Liver (tissue), 9 donors: ENCODE measurements around the gene STUM. TPM values are rescaled to one million over a fixed set of nuclear protein-coding genes. Genes with fewer than 3 reads are reported as not detected.

Experiments used
- DNase-seq: peaks from one replicate; pipeline ENCODE4 v3.0.0-alpha.2; 2017; ENCODE audit warnings: low spot score
- H3K27ac ChIP-seq, 2 donors: one replicate each; pipeline ENCODE4 v1.7.0; 2013; ENCODE audit warnings: inconsistent platforms in 2 of 2, low read length in 2 of 2, control low read depth in 1 of 2, low read depth in 1 of 2, mild to moderate bottlenecking in 1 of 2
- H3K27me3 ChIP-seq, 4 donors: one replicate each; pipeline versions ENCODE4 v1.6.1 to v1.7.0; 2013; ENCODE audit warnings: low read length in 3 of 4, inconsistent platforms in 1 of 4, mild to moderate bottlenecking in 1 of 4, moderate library complexity in 1 of 4; ENCODE audit not compliant: control insufficient read depth in 4 of 4, insufficient read depth in 4 of 4
- H3K36me3 ChIP-seq, 4 donors: one replicate each; pipeline versions ENCODE4 v1.6.1 to v1.7.0; 2013; ENCODE audit warnings: low read length in 3 of 4, mild to moderate bottlenecking in 3 of 4, low read depth in 1 of 4, moderate library complexity in 1 of 4; ENCODE audit not compliant: control insufficient read depth in 4 of 4, insufficient read depth in 3 of 4
- H3K4me1 ChIP-seq, 4 donors: one replicate each; pipeline versions ENCODE4 v1.6.1 to v1.7.0; 2013; ENCODE audit warnings: low read length in 3 of 4, mild to moderate bottlenecking in 3 of 4, moderate library complexity in 1 of 4; ENCODE audit not compliant: control insufficient read depth in 4 of 4, insufficient read depth in 4 of 4
- H3K4me3 ChIP-seq, 3 donors: one replicate each; pipeline versions ENCODE4 v1.6.1 to v1.7.0; 2013; ENCODE audit warnings: low read length in 3 of 3, control low read depth in 1 of 3, low read depth in 1 of 3, mild to moderate bottlenecking in 1 of 3
- H3K9ac ChIP-seq, 2 donors: one replicate each; pipeline ENCODE4 v1.7.0; 2013; ENCODE audit warnings: low read length in 2 of 2, mild to moderate bottlenecking in 2 of 2, moderate library complexity in 2 of 2, control low read depth in 1 of 2, low read depth in 1 of 2
- H3K9me3 ChIP-seq, 4 donors: one replicate each; pipeline versions ENCODE4 v1.6.1 to v1.7.0; 2013; ENCODE audit warnings: low read length in 3 of 4; ENCODE audit not compliant: control insufficient read depth in 4 of 4
- ATF3 ChIP-seq: IDR thresholded peaks from 2 replicates; pipeline ENCODE4 v1.6.1; 2016; ENCODE audit warnings: antibody characterized with exemption
- CTCF ChIP-seq: fragments of 150-350 bp; IDR thresholded peaks from 2 replicates; pipeline ENCODE4 v1.5.1; 2017; ENCODE audit warnings: improper control_type of control experiment, low read depth, low read length; ENCODE audit not compliant: missing input control
- EGR1 ChIP-seq, 2 donors: IDR thresholded peaks; 2 replicates each; pipeline ENCODE4 v1.6.1; 2016 to 2018; ENCODE audit warnings: antibody characterized with exemption in 2 of 2, low read depth in 2 of 2
- FOXA2 ChIP-seq: IDR thresholded peaks from 2 replicates; pipeline ENCODE4 v1.6.1; 2016; ENCODE audit warnings: antibody characterized with exemption
- GABPA ChIP-seq, 2 donors: IDR thresholded peaks in 1 of 2; conservative IDR thresholded peaks in 1 of 2; 2 replicates each; pipeline ENCODE4 v1.6.1; 2016; ENCODE audit warnings: antibody characterized with exemption in 2 of 2, mild to moderate bottlenecking in 1 of 2, moderate library complexity in 1 of 2
- HNF4A ChIP-seq, 2 donors: conservative IDR thresholded peaks; 2 replicates each; pipeline ENCODE4 v1.6.1; 2016; ENCODE audit warnings: antibody characterized with exemption in 2 of 2, mild to moderate bottlenecking in 2 of 2
- HNF4G ChIP-seq: IDR thresholded peaks from 2 replicates; pipeline ENCODE4 v1.6.1; 2016; ENCODE audit warnings: antibody characterized with exemption
- NR2F2 ChIP-seq: IDR thresholded peaks from 2 replicates; pipeline ENCODE4 v1.6.1; 2016; ENCODE audit warnings: antibody characterized with exemption
- RAD21 ChIP-seq, 2 donors: IDR thresholded peaks; 2 replicates each; pipeline ENCODE4 v1.6.1; 2016; ENCODE audit warnings: antibody characterized with exemption in 2 of 2, mild to moderate bottlenecking in 2 of 2
- SP1 ChIP-seq: IDR thresholded peaks from 2 replicates; pipeline ENCODE4 v1.6.1; 2018; ENCODE audit warnings: antibody characterized with exemption, mild to moderate bottlenecking
- YY1 ChIP-seq: IDR thresholded peaks from 2 replicates; pipeline ENCODE4 v1.6.1; 2016; ENCODE audit warnings: antibody characterized with exemption, mild to moderate bottlenecking
- ZBTB33 ChIP-seq: IDR thresholded peaks from 2 replicates; pipeline ENCODE4 v1.6.1; 2016; ENCODE audit warnings: antibody characterized with exemption
- WGBS: extraction: QIAGEN DNeasy Blood & Tissue Kit; methylation state at CpG from one replicate; pipeline ENCODE4 v1.1.7; 2013; 5-methylcytosine and 5-hydroxymethylcytosine counted together
- polyA plus RNA-seq, 2 donors: library from polyadenylated mRNA; stranded (reverse) in 1 of 2; unstranded in 1 of 2; fragments of 200-250 nt in 1 of 2; fragments of >200 nt in 1 of 2; fragmentation: Nextera tagmentation in 1 of 2; extraction: Ambion mirVana in 1 of 2; gene quantifications; one replicate each; pipeline versions ENCODE4 v1.2.1 to v1.2.3, GENCODE V29; 2013 to 2015
- total RNA-seq, 2 donors: library from RNA; depleted of rRNA; stranded (reverse); fragments of >200 nt; gene quantifications; one replicate each; pipeline ENCODE4 v1.2.3, GENCODE V29; 2014
- TF ChIP-seq, protein P1 (sequence below): IDR thresholded peaks from 2 replicates; pipeline ENCODE4 v1.6.1; 2016; ENCODE audit warnings: antibody characterized with exemption, mild to moderate bottlenecking
- TF ChIP-seq, protein P2 (sequence below): IDR thresholded peaks from 2 replicates; pipeline ENCODE4 v1.6.1; 2016; ENCODE audit warnings: antibody characterized with exemption
- donor health status: healthy.
- donor health status: healthy.
- donor health status: healthy.
- donor health status: healthy.
- donor health status: healthy.

The STUM gene
- total and polyA plus RNA-seq, 4 donors = 0.03 to 0.14 (median 0.07) TPM

DNA sequence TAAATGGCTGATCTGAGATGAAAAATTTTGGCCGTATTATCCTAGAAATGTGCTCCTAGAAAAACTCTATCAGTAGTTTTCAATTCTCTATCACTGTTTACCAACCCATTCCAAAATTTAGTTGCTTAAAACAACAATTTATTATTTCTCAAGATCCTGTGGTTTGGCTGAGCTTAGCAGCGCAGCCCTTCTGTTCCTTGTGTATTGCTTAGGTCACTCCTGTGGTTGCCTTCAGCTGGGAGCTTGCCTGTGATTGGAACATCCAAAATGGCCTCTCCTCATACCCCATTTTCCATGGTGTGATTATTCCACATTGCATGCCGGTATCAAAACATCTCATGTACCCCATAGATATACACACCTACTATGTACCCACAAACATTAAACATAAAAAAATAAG is 22.8 kb upstream of the STUM start:
- H3K27ac ChIP-seq = no peak overlapping the region
- H3K9ac ChIP-seq = no peak overlapping the region
- H3K4me3 ChIP-seq = no peak overlapping the region
- DNase-seq = no peak
- H3K9me3 ChIP-seq = peaks cover 0 to 13% (median under 1%) of the 10 kb centered on the region in 4 donors
- H3K4me1 ChIP-seq = no peaks in the 10 kb centered on the region
- no peaks in the 10 kb centered on the region for H3K36me3 ChIP-seq
- peaks cover 0 to 6% (median 0%) of the 10 kb centered on the region in 4 donors for H3K27me3 ChIP-seq
- 97% methylated on average over 3 of the region's 3 CpGs for WGBS
- TF ChIP-seq CTCF (no peak), GABPA (IDR thresholded peaks at IDR 0.05 in 1 of 2, conservative IDR thresholded peaks at IDR 0.05 in 1 of 2) (no peak), HNF4G (no peak), FOXA2 (no peak), HNF4A (conservative IDR thresholded peaks at IDR 0.05) (no peak), NR2F2 (no peak)
- TF ChIP-seq, protein P1, sequence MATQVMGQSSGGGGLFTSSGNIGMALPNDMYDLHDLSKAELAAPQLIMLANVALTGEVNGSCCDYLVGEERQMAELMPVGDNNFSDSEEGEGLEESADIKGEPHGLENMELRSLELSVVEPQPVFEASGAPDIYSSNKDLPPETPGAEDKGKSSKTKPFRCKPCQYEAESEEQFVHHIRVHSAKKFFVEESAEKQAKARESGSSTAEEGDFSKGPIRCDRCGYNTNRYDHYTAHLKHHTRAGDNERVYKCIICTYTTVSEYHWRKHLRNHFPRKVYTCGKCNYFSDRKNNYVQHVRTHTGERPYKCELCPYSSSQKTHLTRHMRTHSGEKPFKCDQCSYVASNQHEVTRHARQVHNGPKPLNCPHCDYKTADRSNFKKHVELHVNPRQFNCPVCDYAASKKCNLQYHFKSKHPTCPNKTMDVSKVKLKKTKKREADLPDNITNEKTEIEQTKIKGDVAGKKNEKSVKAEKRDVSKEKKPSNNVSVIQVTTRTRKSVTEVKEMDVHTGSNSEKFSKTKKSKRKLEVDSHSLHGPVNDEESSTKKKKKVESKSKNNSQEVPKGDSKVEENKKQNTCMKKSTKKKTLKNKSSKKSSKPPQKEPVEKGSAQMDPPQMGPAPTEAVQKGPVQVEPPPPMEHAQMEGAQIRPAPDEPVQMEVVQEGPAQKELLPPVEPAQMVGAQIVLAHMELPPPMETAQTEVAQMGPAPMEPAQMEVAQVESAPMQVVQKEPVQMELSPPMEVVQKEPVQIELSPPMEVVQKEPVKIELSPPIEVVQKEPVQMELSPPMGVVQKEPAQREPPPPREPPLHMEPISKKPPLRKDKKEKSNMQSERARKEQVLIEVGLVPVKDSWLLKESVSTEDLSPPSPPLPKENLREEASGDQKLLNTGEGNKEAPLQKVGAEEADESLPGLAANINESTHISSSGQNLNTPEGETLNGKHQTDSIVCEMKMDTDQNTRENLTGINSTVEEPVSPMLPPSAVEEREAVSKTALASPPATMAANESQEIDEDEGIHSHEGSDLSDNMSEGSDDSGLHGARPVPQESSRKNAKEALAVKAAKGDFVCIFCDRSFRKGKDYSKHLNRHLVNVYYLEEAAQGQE = no peak

DNA sequence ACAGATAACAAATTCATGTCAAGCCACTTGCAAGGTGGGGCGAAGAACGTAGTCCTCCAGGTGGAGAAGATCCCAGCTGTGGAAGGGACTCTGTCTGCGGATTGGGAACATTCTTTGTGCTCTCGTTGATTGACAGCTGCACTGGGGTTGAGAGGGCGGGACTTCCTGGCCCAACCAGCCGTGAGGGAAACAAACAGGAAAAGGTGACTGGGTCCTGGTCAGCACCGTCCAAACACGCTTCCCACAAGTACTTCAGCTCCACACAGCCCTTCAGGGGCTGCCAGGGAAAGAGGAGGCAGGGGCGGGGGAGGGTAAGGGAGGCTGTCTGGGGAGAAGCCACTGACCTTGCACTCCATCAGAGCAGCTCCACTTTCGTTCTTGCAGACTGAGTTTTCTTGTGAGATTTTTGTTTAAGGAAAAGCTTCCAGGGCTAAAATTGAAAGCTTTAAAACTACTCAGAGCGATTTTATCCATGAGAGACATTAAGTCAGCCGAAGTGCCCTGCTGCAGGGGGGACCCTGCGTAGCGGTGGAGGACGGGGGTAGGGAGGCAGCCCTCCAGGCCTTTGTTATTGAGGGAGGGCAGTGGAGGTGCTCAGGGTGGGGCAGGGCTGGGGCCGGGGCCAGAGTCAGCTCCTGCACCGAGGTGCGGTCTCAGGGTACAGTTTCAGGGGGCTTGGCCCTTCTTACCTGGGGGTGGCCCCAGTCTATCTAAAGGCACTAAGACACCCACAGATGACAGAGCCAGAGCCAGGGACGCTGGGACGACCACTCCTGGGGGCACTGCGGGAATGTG is 21.6 kb upstream of the STUM start:
- Histone ChIP-seq H3K27ac (no peak overlapping the region), H3K4me3 (no peak overlapping the region), H3K9me3 (peaks cover 0 to 13% (median under 1%) of the 10 kb centered on the region in 4 donors), H3K9ac (no peak overlapping the region), H3K4me1 (no peaks in the 10 kb centered on the region), H3K27me3 (peaks cover 0 to 4% (median 0%) of the 10 kb centered on the region in 4 donors), H3K36me3 (no peaks in the 10 kb centered on the region)
- 81% methylated on average over 21 of the region's 21 CpGs for WGBS
- DNase-seq = no peak
- TF ChIP-seq HNF4G (no peak), HNF4A (conservative IDR thresholded peaks at IDR 0.05) (no peak), CTCF (no peak), ZBTB33 (no peak), ATF3 (no peak), EGR1 (IDR thresholded peaks at IDR 0.05; ENCODE audit: low read depth in 2 of 2) (no peak), RAD21 (IDR thresholded peaks at IDR 0.05) (no peak), SP1 (no peak), NR2F2 (no peak), YY1 (no peak)
- TF ChIP-seq, protein P2, sequence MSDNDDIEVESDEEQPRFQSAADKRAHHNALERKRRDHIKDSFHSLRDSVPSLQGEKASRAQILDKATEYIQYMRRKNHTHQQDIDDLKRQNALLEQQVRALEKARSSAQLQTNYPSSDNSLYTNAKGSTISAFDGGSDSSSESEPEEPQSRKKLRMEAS = no peak
- TF ChIP-seq, protein P1 = no peak
